Activated naive CD4-positive, alpha-beta T cell (primary cell): ENCODE measurements around the gene MADD.

Experiments
- DNase-seq, 4 experiments: peaks; one replicate each; lab custom pipeline; 2025; lab: John Stamatoyannopoulos, UW

Gene MADD

DNA sequence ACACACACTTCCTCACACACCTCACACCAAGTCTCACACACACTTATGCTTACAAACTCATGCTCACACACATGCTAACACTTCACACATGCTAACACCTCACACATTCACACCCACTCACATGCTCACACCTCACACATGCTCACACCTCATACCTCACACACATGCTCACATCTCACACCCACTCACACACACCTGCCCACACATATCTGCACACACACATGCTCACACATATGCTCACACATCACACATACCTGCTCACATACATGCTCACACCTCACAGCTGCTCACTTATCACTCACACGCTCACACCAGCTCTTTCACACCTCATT is 87.0 kb downstream of the MADD start:
- no peak for DNase-seq

DNA sequence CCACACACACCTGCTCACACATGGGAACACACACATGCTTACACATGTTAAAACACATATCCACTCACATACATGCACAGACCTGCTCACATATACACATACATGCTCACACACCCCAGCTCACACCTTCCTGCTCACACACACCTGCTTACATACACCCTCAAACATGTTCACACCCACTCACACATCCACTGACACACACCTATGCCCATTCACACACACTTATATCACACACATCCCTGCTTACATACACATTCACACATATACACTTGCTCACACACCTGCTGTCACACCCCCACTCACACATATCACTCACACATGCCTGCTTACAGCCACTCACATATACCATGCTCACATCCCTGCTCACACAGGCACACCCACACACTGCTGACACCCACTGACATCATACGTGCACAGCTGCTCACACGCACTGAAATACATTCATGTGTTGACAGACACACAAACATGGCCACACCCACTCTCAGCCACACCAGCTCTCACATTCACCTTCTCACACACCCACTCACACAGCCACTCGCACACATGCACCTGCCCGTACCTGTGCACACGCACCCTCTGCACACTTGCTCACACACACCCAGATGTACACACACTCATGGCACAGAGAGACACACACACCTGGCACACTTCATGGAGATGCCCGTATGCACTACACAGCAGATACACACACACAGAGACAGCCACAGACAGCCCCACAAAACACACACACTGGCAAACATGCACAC is 88.2 kb downstream of the MADD start:
- DNase-seq, result no peak

DNA sequence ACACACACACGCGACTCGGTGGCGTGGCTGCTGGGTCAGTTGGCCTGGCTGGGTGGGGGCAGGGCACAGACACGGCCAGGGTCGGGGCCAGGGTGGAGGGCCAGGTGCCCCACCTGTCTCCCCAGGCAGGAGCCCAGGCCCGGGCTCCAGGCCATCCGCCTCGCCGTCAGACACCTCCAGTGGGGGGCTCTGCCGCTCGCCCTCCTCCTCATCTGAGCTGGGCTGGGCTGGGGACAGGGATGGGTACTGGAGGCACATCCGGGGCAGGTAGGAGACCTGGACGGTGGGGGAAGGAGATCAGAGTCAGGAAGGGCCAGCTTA is 88.8 kb downstream of the MADD start:
- no peak for DNase-seq

DNA sequence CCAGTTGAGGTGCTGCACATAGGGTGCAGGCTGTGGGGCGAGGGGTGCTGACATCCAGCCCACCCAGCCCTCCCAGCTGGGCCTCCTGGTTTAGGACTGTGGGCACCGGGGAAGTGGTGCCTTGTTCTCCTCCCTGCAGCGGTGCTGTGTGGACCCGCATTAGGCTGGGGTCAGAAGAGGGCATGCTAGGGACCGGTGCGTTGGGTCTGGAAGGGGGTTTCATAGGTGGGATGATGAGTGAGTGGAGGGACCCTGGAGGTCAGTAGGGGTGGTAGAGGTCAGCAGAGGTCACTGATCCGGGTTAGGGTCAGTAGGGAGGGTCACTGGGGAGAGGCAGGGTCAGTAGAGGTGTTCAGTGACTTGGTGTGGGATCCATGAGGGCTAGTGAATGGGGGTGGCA is 89.2 kb downstream of the MADD start:
- no peak for DNase-seq

DNA sequence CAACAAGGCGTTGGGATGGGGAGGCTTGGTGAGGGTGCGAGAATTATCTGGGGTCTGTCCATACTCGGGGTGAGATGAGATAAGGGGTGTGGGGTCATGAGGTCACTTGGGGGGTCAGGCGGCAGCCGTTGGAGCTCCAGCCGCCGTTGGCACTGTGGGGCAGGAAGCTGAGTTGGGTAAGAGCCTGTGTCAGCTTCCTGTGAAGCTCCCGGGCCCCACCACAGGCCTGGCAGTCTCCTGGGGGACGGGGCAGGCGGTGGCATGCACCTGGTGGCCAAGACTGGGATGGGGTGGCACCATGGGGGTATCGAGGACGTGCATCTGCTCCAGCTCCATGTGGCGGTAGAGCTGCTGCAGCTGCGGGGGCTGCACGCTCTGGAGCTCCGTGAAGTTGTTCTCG is 89.7 kb downstream of the MADD start:
- no peak for DNase-seq

DNA sequence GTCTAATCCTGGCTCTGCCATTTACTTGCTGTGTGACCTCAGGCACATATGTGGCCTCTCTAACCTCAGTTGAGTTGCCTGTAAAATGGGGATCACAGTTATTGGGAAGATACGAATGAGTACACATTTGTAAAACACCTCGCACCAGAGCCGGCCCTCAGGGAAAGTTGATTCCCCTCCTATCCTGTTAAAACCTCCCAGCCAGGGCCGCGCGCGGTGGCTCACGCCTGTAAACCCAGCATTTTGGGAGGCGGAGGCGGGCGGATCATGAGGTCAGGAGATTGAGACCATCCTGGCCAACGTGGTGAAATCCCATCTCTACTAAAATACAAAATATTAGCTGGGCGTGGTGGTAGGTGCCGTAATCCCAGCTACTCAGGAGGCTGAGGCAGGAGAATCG is 90.4 kb downstream of the MADD start:
- DNase-seq, result no peak

DNA sequence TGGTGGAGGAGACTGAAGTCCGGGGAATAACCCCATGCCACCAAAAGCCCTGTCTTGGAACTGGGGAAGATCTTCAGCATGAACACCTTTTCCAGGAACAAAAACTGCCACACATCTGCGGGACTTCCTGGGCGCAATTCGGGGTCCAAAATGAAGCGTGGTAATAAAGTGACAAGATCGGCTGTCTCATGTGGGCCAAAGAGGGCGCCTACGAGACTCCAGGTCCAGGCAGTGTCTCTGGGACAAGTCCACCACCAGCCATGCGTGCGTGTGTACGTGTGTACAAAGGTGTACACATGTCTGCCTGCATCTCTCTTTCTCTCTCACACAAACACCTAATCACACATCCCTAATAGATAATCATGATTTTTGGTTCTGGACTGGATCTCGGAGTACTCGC is 91.5 kb downstream of the MADD start:
- no peak for DNase-seq

DNA sequence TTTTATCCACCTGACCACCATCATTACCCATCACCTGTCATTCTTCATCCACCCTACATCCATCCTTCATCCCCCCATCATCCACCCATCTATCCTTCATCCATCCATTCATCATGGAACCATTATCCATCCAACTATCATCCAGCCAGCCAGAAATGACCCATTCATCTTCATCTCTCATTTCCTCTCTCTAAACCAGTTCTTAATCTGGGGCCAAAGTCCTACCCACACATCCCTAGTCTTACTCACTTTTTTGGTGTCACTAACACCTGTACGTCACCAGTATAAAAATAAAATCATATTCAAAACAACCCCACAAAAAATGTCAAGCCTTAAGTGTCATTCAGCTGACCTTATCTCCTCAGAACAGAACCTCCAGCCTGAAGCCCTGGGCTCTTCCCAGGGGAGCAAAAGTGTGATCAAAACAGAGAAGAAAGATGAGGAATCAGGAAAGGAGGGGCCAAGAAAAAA is 96.1 kb downstream of the MADD start:
- no peak for DNase-seq

DNA sequence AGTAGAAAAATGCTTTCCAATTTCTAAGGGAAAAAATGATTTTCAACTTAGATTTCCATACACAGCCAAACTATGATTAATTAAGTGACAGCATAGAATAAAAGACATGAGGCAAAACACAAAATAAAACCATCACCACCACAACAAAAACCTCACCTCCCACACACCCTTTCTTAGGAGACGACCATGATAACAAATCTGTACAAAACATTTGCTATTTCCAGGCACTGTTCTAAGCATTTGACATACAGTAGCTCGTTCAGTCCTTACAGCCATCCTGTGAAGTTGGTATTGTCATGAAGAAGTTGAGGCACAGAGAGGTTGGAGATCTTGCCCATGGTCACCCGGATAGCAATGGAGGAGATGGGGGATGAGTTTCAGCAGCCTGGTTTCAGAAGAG is 99.7 kb downstream of the MADD start:
- DNase-seq, result no peak

DNA sequence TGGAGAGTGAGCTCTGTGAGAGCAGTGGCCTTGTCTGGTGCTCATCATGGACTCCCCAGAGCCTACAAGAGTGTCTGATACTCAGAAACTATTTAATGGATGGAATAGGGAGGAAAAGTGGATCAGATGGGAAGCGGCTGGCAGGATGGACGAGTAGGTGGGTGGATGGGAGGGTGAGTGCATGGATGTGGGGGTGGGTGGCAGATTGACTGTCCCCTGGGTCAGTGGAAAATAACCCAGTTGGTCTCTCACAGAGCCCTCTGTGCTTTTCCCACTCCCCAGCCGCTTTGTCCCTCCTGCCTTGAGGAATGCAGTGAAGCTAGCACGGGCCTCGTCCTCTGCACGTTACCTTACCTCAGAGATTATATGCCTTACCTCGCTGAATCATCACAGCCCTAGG is 102.5 kb downstream of the MADD start:
- no peak for DNase-seq

DNA sequence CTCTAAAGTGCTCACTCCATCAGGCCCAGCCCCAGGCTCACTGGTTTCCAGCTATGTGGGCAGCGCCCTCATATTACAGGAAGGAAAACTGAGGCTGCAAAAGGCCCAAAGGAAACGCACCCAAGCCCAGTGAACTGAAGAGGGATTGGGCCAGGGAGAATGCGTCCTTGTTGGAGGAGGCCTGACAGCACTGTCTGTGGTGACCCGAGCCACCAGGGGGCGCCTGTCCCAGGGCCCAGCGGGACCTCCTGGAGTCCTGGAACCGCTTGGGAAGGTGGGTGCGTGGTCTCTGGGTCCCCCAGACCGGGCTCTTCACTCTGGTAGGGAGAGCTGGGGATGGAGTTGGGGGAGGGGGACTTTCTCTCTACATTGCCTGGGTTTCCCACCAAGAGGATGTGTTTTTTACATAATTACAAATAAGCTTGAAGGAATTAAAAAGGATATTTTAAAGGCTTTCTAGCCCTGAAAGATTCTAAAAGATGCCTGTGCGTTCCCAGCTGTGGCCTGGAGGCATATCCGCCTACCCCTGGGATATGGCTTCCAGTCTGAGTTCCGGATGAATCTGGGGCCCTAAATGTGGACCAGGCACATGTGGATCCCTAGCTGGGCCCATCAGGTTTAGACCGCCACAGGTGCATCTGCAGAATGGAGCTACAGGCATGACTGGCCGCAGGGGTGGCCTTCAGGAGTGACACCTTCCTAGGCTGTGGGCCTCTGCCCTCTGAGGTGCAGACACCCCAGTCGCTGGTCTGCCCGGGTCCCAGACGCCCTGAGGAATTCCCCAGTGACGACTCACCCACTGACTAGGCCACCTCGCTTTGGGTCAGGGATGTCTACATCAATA is 104.2 kb downstream of the MADD start:
- peak; percentile 55 to 87 (median 80) for DNase-seq

DNA sequence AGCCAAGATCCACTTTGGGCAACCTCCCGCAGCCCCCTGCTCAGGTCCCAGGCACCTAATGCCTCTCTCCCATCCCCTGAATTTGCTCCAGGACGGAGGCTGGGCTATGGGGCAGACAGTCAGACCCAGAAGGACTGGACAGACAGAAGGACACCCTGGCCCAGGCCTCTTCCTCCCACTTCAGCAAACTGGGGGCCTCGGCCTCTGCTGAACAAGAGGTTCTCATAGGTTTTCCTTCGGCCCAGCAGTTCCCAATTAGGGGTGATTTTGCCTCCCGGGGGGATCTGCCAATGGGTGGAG is 104.7 kb downstream of the MADD start:
- no peak for DNase-seq

DNA sequence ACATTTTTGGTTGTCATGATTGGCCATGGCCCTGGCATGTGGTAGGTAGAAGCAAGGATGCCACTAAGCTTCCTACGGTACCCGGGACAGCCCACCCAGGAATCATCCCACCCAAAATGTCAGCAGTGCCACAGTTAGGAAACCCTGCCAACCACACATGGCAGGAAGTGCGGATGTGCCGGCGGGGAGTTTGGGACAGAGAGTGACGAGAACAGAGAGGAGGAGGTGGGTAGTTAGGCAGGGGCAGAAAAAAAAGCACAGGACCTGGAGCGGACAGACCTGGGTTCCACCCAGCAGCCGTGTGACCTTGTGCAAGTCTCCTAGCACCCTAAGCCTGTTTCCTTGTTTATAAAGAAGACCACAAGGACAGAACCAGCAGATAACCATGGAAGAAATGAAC is 105.1 kb downstream of the MADD start:
- DNase-seq, result no peak

DNA sequence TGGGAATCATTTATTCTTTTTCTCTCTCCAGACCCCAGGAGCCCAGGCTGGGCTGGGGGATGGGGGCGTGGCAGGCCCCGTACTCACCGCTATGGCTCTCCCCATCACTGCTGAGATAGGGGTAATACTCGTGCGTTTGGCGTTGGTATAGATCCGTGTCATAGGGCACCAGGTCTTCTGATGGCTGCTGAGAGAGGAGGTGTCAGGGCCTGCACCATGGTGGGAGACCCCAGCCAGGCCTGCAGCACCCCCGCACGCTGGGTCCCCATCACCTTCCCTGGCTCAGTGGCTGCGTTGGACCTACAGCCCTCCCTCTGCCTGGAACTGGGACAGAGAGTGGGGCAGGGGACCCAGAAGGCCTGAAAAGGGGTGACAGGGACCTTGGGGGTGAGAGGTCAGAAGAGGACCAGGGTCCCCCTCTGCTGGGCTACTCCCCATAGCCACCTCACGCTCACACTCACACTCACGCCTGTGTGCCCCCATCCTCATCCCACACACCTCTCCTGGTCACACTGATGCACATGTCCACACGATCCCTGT is 105.7 kb downstream of the MADD start:
- DNase-seq, result no peak

DNA sequence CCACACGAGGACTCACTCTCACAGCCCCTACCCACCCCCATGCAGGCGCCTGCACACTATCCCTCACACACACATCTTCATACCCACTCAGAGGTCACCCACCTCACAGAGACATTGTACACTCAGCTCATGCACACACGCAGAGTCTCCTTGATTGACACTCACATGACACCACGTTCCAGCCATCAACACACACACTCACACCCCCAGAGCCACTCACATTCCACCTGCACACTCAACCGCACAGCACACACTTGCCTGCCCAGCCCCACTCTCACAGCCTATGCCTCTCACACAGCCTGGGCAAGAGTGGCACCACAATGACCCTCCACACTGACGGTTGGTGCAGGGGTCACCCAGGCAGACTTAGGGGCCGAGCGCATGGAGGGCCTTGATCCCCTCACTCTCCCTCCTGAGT is 106.2 kb downstream of the MADD start:
- no peak for DNase-seq

DNA sequence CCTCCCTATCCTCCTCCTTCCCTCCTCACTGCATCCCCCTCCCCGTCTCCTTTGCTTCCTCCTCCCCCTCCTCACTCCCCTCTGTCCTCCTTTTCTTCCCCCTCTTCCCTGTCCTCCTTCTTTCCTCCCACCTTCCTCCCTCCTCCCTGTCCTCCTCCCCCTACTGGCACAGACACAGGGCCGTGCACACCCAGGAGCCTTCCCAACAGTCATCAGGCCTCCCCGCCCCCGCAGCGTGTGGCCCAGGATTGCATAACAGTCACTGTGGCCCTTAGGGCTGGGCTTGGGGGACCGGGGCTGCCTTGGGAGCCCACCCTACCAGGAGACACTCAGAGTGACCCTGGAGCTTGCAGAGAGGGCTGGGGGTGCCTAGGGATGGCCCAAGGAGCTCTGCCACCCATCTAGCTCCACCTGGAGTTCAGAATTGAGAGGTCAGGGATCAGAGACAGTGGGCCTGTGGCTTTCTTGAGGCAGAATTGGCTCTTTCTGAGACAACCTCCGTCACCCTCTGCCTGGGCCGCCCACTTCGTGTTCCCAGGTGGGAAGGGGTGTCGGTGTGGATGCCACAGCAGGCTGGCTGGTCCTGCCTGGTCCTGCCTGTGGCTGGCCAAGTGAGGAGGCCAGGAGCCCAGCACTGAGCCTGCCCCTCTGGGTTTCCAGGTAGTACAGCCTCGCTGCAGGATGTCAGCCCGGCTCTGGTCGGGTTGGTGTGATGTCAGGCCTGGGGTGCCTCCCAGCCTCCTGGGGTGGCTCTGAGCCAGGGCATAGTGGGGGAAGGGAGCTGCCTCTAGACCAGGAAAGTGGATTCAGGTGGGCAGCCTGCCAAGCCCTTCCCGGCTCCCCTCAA is 106.8 kb downstream of the MADD start:
- DNase-seq, result no peak

DNA sequence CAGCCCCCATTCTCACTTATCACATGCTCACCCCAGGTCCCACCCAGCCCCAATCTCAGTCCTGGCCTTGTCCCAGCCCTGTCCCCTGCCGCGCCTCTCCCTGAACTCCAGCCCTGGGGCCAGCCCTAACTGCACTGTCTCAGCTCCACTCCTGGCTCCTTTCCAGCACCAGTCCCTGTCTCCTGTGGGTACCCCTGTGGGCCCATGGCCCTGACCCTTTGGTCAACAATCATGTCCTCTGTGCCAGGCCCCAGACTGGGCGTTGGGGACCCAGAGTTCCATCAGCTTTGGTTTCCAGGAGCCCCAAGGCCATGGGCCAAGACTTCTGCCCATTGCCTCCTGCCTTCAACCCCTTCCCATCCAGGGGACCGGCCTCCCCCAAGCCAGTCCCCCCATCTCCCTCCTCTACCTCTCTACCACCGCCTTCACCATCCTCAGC is 107.7 kb downstream of the MADD start:
- no peak for DNase-seq

DNA sequence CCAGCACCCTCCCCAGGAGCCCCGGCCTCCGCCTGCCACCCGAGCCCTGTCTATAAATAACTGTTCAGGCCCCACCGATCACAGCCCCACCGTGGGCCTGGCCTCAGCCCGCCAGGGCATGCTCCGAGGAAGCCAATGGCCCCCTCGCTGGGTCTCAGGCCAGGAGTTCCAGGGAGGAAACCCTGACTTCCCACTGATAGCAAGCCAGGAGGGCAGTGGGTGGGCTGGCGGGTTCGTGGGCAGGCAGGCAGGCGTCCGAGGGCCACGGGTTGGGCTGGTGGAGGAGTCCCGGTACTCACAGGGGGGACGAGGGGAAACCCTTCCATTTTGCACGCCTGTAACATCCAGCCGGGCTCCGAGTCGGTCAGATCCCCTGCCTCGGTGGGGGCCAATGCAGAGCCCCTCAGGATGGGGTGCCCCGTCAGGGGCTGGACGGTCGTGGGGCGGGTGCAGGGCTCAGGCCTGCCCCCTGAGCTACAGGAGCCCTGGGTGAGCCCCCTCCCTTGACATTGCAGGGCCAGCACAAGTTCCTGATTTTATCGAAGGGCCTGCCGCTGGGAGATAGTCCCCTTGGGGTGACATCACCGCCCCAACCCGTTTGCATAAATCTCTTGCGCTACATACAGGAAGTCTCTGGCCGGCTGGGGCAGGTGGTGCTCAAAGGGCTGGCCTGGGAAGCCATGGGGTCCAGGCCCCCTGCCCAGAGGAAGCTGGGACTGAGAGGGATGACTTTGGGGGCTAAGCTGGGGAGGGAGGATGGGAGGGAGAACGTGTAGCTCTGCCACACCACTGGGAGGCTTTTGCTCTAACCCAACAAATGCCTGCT is 108.3 kb downstream of the MADD start, which contains the start of gene SPI1:
Gene SPI1, minus strand, starts transcription at position 538 of the 826 bp plus-strand sequence. Its CDS starts 194 bp downstream, at position 344.
- no peak for DNase-seq

DNA sequence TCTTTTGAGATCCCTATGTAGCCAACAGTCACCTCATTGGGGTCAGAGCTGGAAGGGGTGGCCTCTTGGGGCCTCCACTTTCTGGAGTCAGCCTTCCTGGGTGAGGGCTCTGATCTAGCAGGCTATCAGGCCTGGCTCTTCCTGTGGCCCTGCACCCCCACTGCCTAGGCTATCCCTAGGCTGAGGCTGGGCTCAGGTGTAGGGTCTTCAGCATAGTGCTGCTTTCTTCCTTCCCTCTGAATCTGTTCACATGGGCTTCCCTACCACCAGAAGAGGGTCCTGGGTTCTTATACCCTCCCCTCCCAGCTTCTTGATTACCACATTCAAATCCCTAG is 108.9 kb downstream of the MADD start:
- DNase-seq, result no peak

DNA sequence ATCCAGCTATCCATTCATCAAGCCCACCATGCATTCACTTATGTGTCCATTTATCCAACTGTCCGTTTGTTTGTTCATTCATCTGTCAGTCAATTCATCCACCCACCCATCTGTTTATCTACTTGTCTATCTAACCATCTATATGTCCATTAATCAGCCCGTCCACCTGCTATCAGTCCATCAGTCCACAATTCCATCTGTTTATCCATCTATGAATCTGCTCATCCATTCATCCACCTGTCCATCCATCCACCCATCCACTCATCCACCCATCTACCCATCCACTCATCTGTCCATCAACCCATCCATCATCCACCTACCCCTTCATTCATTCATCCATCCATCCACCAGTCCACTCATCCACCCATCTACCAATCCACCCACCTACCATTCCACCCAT is 109.4 kb downstream of the MADD start:
- DNase-seq, result no peak
